Measurements from ENCODE around the gene PRPF31.

PRPF31 gene

GRCh38 chr19:54125713-54126112 is 10.2 kb downstream of the PRPF31 start:
- Histone ChIP-seq H3K27me3 (no peaks in the 10 kb centered on the region), H3K36me3 (peaks cover 82 to 98% (median 94%) of the 10 kb centered on the region in 3 donors), H3K4me1 (no peaks in the 10 kb centered on the region), H3K4me3 (no peak overlapping the region), H3K9me3 (no peaks in the 10 kb centered on the region), H3K27ac (no peak overlapping the region)
- DNase-seq, result no peak
- intact Hi-C loops (cut with DNase I; ENCODE audit: low total_unique reads), result no loop called here
- TF ChIP-seq CTCF (IDR thresholded peaks at IDR 0.05), result no peak

- intact Hi-C loops (cut with DNase I; ENCODE audit: low total_unique reads), result no loop called here
- H3K4me1 ChIP-seq, result no peaks in the 10 kb centered on the region
- H3K27me3 ChIP-seq, result no peaks in the 10 kb centered on the region
- DNase-seq, result no peak
- TF ChIP-seq CTCF (IDR thresholded peaks at IDR 0.05), result no peak
- H3K27ac ChIP-seq, result no peak overlapping the region
- no peak overlapping the region for H3K4me3 ChIP-seq
- H3K9me3 ChIP-seq, result no peaks in the 10 kb centered on the region
- H3K36me3 ChIP-seq, result peaks cover 66 to 98% (median 81%) of the 10 kb centered on the region in 3 donors
Measured at GRCh38 chr19:54127688-54128440, 12.3 kb downstream of the PRPF31 start.

DNA sequence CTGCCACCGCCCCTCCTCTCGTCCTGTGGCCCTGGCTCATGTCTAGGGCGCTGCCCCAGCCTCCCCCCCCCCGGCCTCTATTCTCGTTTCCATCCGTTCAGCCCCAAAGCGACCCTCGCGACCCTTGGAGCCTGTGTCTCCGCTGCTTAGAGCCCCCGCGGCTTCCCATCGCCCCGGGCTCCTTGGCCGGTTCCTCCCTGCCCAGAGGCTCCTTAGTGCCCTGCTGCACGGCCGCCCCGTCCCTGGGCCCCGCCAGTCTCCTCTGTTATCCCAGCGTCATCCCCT is 12.8 kb downstream of the PRPF31 start:
- H3K4me1 ChIP-seq, result no peaks in the 10 kb centered on the region
- intact Hi-C loops (cut with DNase I; ENCODE audit: low total_unique reads), result no loop called here
- no peaks in the 10 kb centered on the region for H3K9me3 ChIP-seq
- no peak overlapping the region for H3K4me3 ChIP-seq
- H3K27ac ChIP-seq, result no peak overlapping the region
- peaks cover 61 to 98% (median 80%) of the 10 kb centered on the region in 3 donors for H3K36me3 ChIP-seq
- no peaks in the 10 kb centered on the region for H3K27me3 ChIP-seq
- TF ChIP-seq CTCF (IDR thresholded peaks at IDR 0.05), result no peak
- no peak for DNase-seq

- no peak for DNase-seq
- Histone ChIP-seq H3K4me3 (no peak overlapping the region), H3K9me3 (no peaks in the 10 kb centered on the region), H3K36me3 (peaks cover 55 to 92% (median 74%) of the 10 kb centered on the region in 3 donors), H3K27ac (no peak overlapping the region), H3K4me1 (no peaks in the 10 kb centered on the region), H3K27me3 (no peaks in the 10 kb centered on the region)
- intact Hi-C loops (cut with DNase I; ENCODE audit: low total_unique reads), result no loop called here
- no peak for TF ChIP-seq CTCF (IDR thresholded peaks at IDR 0.05)
Measured at GRCh38 chr19:54128796-54129616, 13.5 kb downstream of the PRPF31 start.

- Histone ChIP-seq H3K4me1 (no peaks in the 10 kb centered on the region), H3K27ac (no peak overlapping the region), H3K27me3 (no peaks in the 10 kb centered on the region), H3K9me3 (no peaks in the 10 kb centered on the region), H3K4me3 (no peak overlapping the region), H3K36me3 (peaks cover 49 to 86% (median 68%) of the 10 kb centered on the region in 3 donors)
- no peak for TF ChIP-seq CTCF (IDR thresholded peaks at IDR 0.05)
- intact Hi-C loops (cut with DNase I; ENCODE audit: low total_unique reads), result no loop called here
- DNase-seq, result no peak
Measured at GRCh38 chr19:54129617-54129996, 14.1 kb downstream of the PRPF31 start.
